GM21737 (cell line): Measurements from ENCODE around the gene VIT.
"Not testable (repeated sequence)": the region's sequence is repeated elsewhere in the genome, so short reads cannot be mapped to it uniquely, and the experiment has no call there.

Experiments
- ATAC-seq: cut with Tn5 transposase; IDR thresholded peaks from one replicate; pipeline ENCODE4 v1.9.1; 2021; ENCODE audit warnings: mild to moderate bottlenecking, moderate library complexity; ENCODE audit not compliant: unreplicated experiment

Gene VIT

GRCh38 chr2:36801088-36801487 lies 104.6 kb downstream of the VIT start:
- ATAC-seq: no peak

- no peak for ATAC-seq
Observed at GRCh38 chr2:36802952-36803351, 106.4 kb downstream of the VIT start.

DNA sequence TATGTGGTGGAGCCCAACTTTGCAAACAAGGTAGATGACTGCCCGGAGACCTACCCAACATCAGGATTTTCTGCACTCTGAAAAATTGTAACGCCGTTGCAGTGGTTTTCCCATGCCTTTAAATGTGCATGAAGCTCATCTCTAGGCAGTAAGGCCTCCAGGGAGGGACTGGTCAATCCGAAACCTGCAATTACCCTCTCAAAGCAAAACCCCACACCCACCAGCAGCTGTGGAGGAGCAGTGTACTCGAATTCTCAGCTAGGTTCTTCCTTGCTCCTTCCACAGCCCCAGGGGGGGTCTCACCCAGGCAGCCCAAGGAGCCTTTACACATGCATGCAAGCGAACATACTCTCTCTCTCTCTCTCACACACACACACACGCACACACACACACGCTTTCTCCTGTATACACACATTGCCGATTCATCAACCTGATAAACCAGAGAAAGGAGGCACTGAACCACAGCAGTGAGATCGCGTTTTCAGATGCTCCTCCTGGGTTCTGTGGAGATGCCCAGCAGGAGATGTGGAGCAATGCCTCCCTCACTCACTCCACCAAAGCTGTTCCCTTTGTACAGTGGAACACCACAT lies 109.2 kb downstream of the VIT start:
- ATAC-seq: no peak

DNA sequence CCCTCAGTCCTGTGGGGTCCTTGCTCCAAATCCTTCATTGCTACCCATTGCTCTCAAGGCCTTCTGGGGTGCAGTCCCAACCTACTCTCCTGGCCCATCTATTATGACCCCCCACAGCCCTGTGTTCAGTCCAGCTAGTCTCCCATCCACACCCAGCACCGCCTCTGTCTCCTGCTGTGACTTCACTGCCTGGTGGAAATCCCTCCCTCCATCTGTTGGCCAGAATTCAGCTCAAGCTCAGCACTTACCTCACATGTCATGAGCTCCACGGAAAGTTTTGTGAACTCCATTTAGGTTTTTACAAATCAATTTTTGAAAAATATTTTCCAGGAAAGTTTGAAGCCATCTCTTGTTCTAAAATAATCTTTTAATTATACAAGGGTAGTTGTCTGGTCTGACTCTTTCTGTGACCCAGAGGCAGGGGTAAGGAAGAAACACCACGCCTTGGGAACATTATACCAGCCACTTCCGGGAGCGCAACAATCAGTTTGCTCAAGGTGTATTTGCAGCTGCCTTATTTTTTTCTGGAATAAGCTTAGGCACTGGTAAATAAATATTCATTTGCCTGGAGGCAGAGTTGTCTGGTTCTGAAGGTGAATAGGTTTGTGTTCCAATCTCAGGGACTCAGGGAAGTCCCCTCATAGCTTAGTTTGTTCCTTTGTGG lies 110.8 kb downstream of the VIT start:
- ATAC-seq: no peak

GRCh38 chr2:36808386-36809068 lies 112.0 kb downstream of the VIT start:
- ATAC-seq: no peak

DNA sequence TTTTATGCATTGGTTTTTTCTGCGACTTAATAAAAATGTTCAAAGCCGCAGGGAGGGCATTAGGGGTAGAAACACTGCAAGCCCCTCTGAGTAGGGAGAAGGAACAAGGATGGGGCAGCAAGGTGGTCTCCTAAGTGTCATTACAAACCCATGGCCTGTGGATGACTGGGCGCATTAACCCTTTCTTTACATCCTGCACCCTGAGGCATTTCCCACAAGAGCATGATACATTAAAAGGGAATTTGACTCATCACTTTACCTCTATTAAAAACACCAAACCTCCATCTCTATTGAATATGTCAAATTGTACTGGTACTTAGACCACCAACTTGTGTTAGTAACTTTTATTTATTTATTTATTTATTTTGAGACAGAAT lies 112.5 kb downstream of the VIT start:
- no peak for ATAC-seq

DNA sequence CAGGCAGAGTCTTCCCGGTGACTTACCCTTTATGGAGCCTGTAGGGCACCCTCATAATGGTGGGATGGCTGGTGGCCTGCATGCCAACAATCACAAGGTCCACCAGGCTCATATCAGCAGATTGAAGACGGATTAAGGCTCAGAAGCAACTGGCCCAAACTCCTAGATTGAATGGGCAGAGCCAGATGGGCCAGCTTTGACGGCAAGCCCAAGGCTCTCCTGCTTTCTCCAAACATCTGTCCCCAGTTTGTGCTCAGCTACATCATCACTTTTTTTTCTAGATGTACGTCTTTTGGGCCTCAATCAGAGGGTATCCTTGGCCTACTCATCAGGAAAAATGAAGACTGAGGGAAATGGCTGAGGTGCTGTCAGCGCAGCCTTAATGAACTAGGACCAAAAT lies 114.6 kb downstream of the VIT start:
- ATAC-seq: no peak

- no peak for ATAC-seq
Observed at GRCh38 chr2:36812196-36812595, 115.7 kb downstream of the VIT start.

GRCh38 chr2:36818542-36818941 lies 122.0 kb downstream of the VIT start:
- ATAC-seq: no peak

DNA sequence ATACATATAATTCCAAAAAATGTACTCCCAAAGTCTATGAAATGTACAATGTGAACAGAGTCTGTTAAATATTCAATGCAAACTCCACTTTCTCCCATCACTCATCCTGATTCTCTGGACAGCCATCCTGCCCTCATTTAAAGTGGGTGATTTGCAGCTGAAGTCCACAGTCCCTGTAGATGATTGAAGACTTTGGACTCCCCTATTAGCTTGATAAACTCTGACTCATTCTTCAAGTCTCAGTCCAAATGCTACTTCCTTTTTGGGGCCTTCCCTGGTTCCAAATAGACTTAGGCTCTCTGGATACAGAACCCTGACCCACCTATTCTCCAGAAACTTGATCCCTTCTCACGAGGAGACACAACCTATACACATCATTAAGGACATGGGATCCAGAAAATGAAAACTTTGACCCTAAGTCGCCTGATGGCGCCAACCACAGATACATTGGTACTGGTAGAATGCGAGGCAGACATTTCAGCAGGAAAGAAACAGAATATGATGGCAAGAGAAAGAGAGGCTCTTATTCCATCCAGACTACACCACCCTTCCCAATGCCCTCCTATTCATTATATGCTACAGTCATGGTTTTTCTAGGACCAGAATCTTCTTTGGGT lies 122.7 kb downstream of the VIT start:
- ATAC-seq: no peak

DNA sequence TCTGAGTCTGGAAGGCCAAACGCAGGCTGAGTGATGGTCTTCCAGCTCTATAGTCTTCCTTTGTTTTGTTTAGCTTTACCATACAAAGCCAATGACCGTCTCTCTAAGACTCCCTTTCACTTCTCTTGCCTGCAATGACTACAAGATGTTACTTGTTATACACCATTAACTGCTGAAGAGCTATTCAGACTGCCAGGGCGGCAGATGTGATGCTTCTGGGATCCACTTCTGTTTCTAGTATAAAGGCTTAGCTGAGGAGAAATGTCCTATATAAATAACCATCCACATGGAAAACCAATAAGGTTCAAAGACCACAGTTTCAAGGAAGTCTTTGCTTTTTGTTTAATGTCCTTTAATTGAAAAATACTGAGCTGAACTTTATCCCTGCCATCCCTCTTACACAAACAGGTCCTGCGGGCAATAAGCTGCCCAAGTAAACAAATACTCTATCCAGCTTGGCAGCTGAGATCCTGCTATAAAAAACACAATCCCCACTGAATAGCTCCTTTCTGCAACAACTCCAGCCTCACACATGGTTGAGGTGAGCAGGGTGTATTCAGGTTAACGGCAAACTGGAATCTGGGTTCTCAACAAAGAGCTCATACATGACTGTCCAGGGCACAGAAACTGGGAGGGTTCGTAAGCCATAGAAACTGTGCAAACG lies 124.6 kb downstream of the VIT start:
- ATAC-seq: no peak

GRCh38 chr2:36823862-36824261 lies 127.4 kb downstream of the VIT start:
- no peak for ATAC-seq

DNA sequence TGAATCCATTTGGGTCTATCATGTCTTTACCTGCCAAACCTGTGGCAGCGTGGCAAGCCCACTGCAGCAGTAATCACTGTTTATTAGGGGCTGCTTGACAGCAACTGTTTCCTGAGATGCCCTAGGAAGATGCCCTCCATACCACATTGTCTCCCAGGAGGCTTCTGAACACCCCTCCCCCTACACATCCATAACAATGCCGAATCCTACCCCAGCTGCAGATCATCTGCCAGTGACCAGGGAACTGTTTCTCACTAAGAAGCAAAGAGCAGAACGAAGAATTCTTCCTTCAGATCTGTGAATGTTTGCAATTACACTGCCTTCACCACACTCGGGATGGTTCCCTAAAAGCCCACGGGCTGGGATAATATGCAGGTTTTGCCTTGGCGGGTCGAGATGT lies 127.8 kb downstream of the VIT start:
- ATAC-seq: no peak

- ATAC-seq: not testable (repeated sequence)
Observed at GRCh38 chr2:36824683-36825082, 128.2 kb downstream of the VIT start.

DNA sequence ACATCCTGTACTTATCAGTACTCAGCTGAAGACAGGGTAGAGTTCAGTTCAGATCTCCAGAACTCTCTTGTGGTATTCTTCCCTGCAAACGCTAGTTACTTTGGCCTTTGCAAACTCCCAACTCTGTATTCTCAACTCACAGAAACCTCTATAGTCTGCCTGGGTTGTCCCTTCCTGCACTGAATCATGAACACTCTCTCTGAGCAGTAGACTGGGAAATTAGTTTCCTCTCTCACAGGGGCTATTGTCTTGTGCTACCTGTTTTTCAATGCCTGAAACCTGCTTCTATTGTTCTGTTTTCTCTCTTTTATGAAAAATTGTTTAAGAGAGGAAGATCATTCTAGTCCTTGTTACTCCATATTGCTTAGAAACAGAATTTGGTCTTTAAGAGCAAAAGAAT lies 134.7 kb downstream of the VIT start:
- ATAC-seq: no peak

GRCh38 chr2:36834203-36834602 lies 137.7 kb downstream of the VIT start:
- ATAC-seq: no peak

DNA sequence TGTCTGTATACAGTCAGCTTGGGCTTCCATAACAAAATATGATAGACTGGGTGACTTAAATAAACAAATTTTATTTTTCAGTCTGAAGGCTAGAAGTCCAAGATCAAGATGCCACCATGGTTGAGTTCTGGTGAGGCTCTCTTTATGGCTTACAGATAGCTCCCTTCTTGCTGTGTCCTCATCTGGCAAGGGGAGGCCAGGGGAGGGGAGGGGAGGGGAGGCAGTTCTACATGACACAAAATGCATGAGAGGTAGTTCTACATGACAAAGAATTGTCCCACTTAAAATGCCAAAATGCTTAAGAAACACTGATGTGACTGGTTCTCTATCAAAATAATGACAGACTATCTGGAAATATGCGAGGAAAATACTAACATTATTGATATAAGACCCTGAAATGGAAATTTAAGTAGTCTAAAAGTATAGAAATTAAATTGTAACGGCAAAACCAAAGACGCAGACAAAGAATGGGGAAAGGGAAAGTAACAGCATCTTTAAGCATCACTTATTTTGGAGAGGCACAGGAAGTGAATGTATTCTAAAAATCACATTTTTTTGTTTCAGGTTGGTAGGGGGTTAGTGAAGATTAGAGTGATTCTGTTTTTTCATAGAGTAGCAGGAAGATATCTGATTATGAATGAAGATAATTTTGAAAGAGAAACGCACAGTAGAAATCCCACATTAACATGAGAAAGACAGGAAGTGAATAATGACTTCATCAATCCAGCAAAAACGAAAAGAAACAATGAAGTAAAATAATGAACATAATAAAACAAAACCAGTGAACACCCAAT lies 138.4 kb downstream of the VIT start:
- no peak for ATAC-seq

GRCh38 chr2:36839976-36840617 lies 143.6 kb downstream of the VIT start:
- no peak for ATAC-seq

DNA sequence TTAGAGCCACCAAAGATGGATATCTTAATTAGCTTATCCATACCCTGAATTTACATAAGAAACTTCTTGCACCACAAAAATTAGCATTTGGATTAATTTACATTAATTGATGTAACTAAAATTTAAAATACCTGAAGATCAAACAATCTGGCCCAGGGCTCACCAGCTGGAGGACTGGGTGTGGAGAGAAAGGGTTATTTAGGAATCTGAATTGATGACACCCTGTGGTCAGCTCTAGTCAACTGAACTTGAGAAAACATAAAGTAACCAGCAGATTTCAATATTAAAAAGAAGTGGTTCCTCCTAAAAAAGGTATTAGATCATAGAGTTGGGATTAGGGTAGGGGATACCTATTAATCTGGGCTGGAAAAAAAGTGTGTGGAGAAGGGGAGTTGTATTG lies 147.3 kb downstream of the VIT start:
- no peak for ATAC-seq

GRCh38 chr2:36849265-36849664 lies 152.8 kb downstream of the VIT start:
- ATAC-seq: no peak
